Stomach (tissue), 9 donors: ENCODE data around the gene DICER1. TPM values are rescaled to one million over a fixed set of nuclear protein-coding genes. Genes with fewer than 3 reads are reported as not detected.

Experiments used
- DNase-seq, 2 donors: peaks; one replicate each; pipeline versions ENCODE4 v3.0.0 to v3.0.0-alpha.2; 2013 to 2019
- H3K27ac ChIP-seq, 5 donors: fragments of 200-600 bp in 4 of 5; sonication (generic) in 4 of 5; one replicate each; pipeline ENCODE4 v1.5.1; 2013 to 2019; ENCODE audit warnings: mild to moderate bottlenecking in 1 of 5, moderate library complexity in 1 of 5
- H3K27me3 ChIP-seq, 3 donors: fragments of 200-600 bp; sonication (generic); one replicate each; pipeline ENCODE4 v1.5.1; 2017 to 2019; ENCODE audit warnings: mixed run types in 1 of 3
- H3K36me3 ChIP-seq, 4 donors: fragments of 200-600 bp; sonication (generic); 1 replicate in 3 of 4; 2 replicates in 1 of 4; pipeline ENCODE4 v1.5.1; 2016 to 2019
- H3K4me1 ChIP-seq, 4 donors: fragments of 200-600 bp; sonication (generic); one replicate each; pipeline ENCODE4 v1.5.1; 2016 to 2019
- H3K4me3 ChIP-seq, 4 donors: fragments of 200-600 bp; sonication (generic) in 3 of 4; one replicate each; pipeline ENCODE4 v1.5.1; 2016 to 2019; ENCODE audit warnings: mild to moderate bottlenecking in 1 of 4
- H3K9me3 ChIP-seq, 4 donors: fragments of 200-600 bp; sonication (generic); one replicate each; pipeline ENCODE4 v1.5.1; 2016 to 2019
- CTCF ChIP-seq, 7 experiments: fragments of 450-650 bp in 4 of 7; fragments of 200-600 bp in 3 of 7; sonication (generic) in 3 of 7; IDR thresholded peaks; one replicate each; pipeline ENCODE4 v1.5.1; 2016 to 2019; ENCODE audit warnings: antibody characterized with exemption in 7 of 7, control low read depth in 2 of 7, mild to moderate bottlenecking in 1 of 7
- EP300 ChIP-seq: sonication (generic); formaldehyde crosslinking; IDR thresholded peaks from one replicate; pipeline ENCODE4 v1.6.1; 2017; ENCODE audit warnings: antibody characterized with exemption
- POLR2A ChIP-seq, 4 donors: fragments of 450-650 bp; IDR thresholded peaks; one replicate each; pipeline ENCODE4 v1.6.1; 2016; ENCODE audit warnings: antibody characterized with exemption in 4 of 4, control low read depth in 2 of 4, mild to moderate bottlenecking in 1 of 4, moderate library complexity in 1 of 4
- POLR2AphosphoS5 ChIP-seq, 3 donors: sonication (generic); formaldehyde crosslinking; IDR thresholded peaks; one replicate each; pipeline ENCODE4 v1.6.1; 2016; ENCODE audit warnings: antibody characterized with exemption in 3 of 3
- WGBS, 5 donors: extraction: QIAGEN DNeasy Blood & Tissue Kit in 3 of 5; methylation state at CpG; one replicate each; pipeline versions ENCODE4 v1.1.5 to v1.1.7; 2013 to 2018; 5-methylcytosine and 5-hydroxymethylcytosine counted together
- intact Hi-C: fragments of 100-400 bp; cut with DNase I; formaldehyde crosslinking; loops from one replicate; pipeline ENCODE4 v1.15.1; 2023; ENCODE audit warnings: low total_unique reads
- polyA plus RNA-seq, 3 donors: library from polyadenylated mRNA; stranded (reverse); fragments of 200-250 nt; gene quantifications; one replicate each; pipeline ENCODE4 v1.2.3, GENCODE V29; 2013
- total RNA-seq, 5 donors: library from RNA; depleted of rRNA; stranded (reverse); fragments of >200 nt; gene quantifications; one replicate each; pipeline versions ENCODE4 v1.1.0 to v1.2.3, GENCODE V29; 2014 to 2016
- donor health status: healthy with polysubstance abuse.
- donor health status: Bipolar disorder and iron deficiency.
- donor health status: healthy.

The DICER1 gene
- total and polyA plus RNA-seq, 8 donors, result 6.1 to 104 (median 53.4) TPM

GRCh38 chr14:95044463-95045105 lies 112.7 kb downstream of the DICER1 start:
- Histone ChIP-seq H3K27me3 (peaks cover 0 to 6% (median 0%) of the 10 kb centered on the region in 3 donors), H3K27ac (no peak overlapping the region), H3K4me1 (peaks cover 0 to 6% (median 0%) of the 10 kb centered on the region in 4 donors), H3K36me3 (no peaks in the 10 kb centered on the region), H3K4me3 (no peak overlapping the region), H3K9me3 (no peaks in the 10 kb centered on the region)
- intact Hi-C loops, result no loop called here
- no peak for TF ChIP-seq POLR2A (IDR thresholded peaks at IDR 0.05)
- no peak for TF ChIP-seq EP300
- no peak for TF ChIP-seq POLR2AphosphoS5 (IDR thresholded peaks at IDR 0.05)
- TF ChIP-seq CTCF (IDR thresholded peaks at IDR 0.05), result no peak
- DNase-seq, result peak in 1 of 2 donors; percentile 24
- 46 to 77% (median 68%) methylated on average over 14 to 17 of the region's 17 CpGs for WGBS, 5 donors

- WGBS, 5 donors, result 75 to 84% (median 79%) methylated on average over 17 of the region's 17 CpGs
- Histone ChIP-seq H3K4me3 (no peak overlapping the region), H3K36me3 (no peaks in the 10 kb centered on the region), H3K9me3 (no peaks in the 10 kb centered on the region), H3K27me3 (peaks cover 0 to 6% (median 0%) of the 10 kb centered on the region in 3 donors), H3K27ac (no peak overlapping the region), H3K4me1 (peaks cover 0 to 6% (median 0%) of the 10 kb centered on the region in 4 donors)
- TF ChIP-seq CTCF (IDR thresholded peaks at IDR 0.05) (no peak), POLR2AphosphoS5 (IDR thresholded peaks at IDR 0.05) (no peak), EP300 (no peak), POLR2A (IDR thresholded peaks at IDR 0.05) (no peak)
- intact Hi-C loops, result no loop called here
- DNase-seq, result no peak
Measured at GRCh38 chr14:95043732-95044462, 113.4 kb downstream of the DICER1 start.

- H3K4me1 ChIP-seq, result peaks cover 0 to 6% (median 0%) of the 10 kb centered on the region in 4 donors
- no peak overlapping the region for H3K27ac ChIP-seq
- H3K4me3 ChIP-seq, result no peak overlapping the region
- no peaks in the 10 kb centered on the region for H3K36me3 ChIP-seq
- 89 to 91% (median 90%) methylated on average over 6 of the region's 6 CpGs for WGBS, 5 donors
- TF ChIP-seq CTCF (IDR thresholded peaks at IDR 0.05) (no peak), POLR2AphosphoS5 (IDR thresholded peaks at IDR 0.05) (no peak), POLR2A (IDR thresholded peaks at IDR 0.05) (no peak), EP300 (no peak)
- peaks cover 0 to 6% (median 0%) of the 10 kb centered on the region in 3 donors for H3K27me3 ChIP-seq
- intact Hi-C loops, result no loop called here
- DNase-seq, result peak in 1 of 2 donors; percentile 14
- H3K9me3 ChIP-seq, result no peaks in the 10 kb centered on the region
Measured at GRCh38 chr14:95043314-95043713, 114.0 kb downstream of the DICER1 start.

- Histone ChIP-seq H3K36me3 (no peaks in the 10 kb centered on the region), H3K27me3 (peaks cover 0 to 6% (median 0%) of the 10 kb centered on the region in 3 donors), H3K4me3 (no peak overlapping the region), H3K9me3 (no peaks in the 10 kb centered on the region), H3K4me1 (no peaks in the 10 kb centered on the region), H3K27ac (peak overlapping the region in 2 of 5 donors; percentile 17 to 22)
- no peak for DNase-seq
- intact Hi-C loops, result no loop called here
- TF ChIP-seq CTCF (IDR thresholded peaks at IDR 0.05) (no peak), POLR2A (IDR thresholded peaks at IDR 0.05) (no peak), POLR2AphosphoS5 (IDR thresholded peaks at IDR 0.05) (no peak), EP300 (no peak)
- WGBS, 5 donors, result 80 to 85% (median 85%) methylated on average over 5 of the region's 5 CpGs
Measured at GRCh38 chr14:95041477-95042020, 115.8 kb downstream of the DICER1 start.
